ENCODE measurements around the gene FIZ1. TPM values are rescaled to one million over a fixed set of nuclear protein-coding genes. Genes with fewer than 3 reads are reported as not detected.

The FIZ1 gene
- total and polyA plus RNA-seq, 2 of the 4 experiments (the other 2 are of a cell fraction) = 1.3 to 5.9 TPM

DNA sequence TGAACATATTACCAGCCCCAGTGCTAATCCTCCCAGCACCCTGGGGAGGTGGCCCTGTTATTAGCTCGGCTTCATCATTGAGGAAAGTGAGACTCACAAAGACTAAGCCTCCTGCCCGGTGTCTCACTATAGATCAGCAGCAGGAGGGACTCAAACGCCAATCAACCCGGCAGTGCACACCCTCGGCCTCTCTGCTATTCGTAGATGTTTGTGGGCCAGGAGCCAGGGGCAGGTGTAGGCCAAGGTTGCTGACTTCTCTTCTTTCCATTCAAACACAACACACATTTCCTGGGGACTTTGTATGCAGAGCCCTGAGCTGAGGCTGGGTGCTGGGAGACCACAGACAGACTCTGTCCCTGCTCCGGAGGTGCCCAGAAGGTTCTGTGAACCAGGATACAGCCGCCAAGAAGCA is 44.6 kb downstream of the FIZ1 start:
- Histone ChIP-seq H3K56ac (ENCODE audit: extremely low read depth, insufficient read depth, low read length) (no peak overlapping the region), H2BK120ac (ENCODE audit: low read depth, low read length) (no peak overlapping the region), H2BK20ac (ENCODE audit: low read depth, low read length) (no peak overlapping the region), H3K9ac (ENCODE audit: low read depth, low read length) (no peak overlapping the region), H2BK15ac (ENCODE audit: low read depth, low read length) (no peak overlapping the region), H3K4ac (ENCODE audit: low read depth, low read length) (no peak overlapping the region), H3K23ac (ENCODE audit: low read depth, low read length) (no peak overlapping the region), H4K5ac (ENCODE audit: low read depth, low read length) (no peak overlapping the region), H2BK5ac (ENCODE audit: low read depth, low read length, poor library complexity, severe bottlenecking) (no peak overlapping the region), H3K27me3 (ENCODE audit: control insufficient read depth, insufficient read depth, low read length) (no peaks in the 10 kb centered on the region; the same call in 1 of the 2 replicates), H3K79me1 (ENCODE audit: low read depth in 1 of 2, low read length in 2 of 2) (no peaks in the 10 kb centered on the region; a peak in 1 of 4 replicates), H4K91ac (ENCODE audit: insufficient read depth, low read depth, low read length) (no peak overlapping the region), H3K14ac (replicated peaks; ENCODE audit: low read depth, low read length) (no peak overlapping the region), H3K4me2 (ENCODE audit: low read depth, low read length) (no peak overlapping the region), H2AFZ (replicated peaks; ENCODE audit: low read length, poor library complexity) (peak overlapping the region; percentile 33), H3K9me3 (ENCODE audit: control insufficient read depth, insufficient read depth, low read length) (no peaks in the 10 kb centered on the region), H3K18ac (ENCODE audit: low read depth, low read length) (no peak overlapping the region), H4K8ac (ENCODE audit: low read depth in 2 of 2, low read length in 2 of 2) (no peak overlapping the region), H2AK9ac (replicated peaks; ENCODE audit: low read depth, low read length, poor library complexity) (no peak overlapping the region), H3K4me1 (ENCODE audit: control insufficient read depth, insufficient read depth, low read length) (peaks cover 14% of the 10 kb centered on the region), H3K36me3 (ENCODE audit: control insufficient read depth, insufficient read depth, low read length) (no peaks in the 10 kb centered on the region), H2AK5ac (ENCODE audit: low read depth, low read length) (no peak overlapping the region), H3K9me1 (ENCODE audit: insufficient read depth, low read length) (peaks cover 9% of the 10 kb centered on the region), H3K27ac (ENCODE audit: insufficient read depth, low read length) (no peak overlapping the region), H3K4me3 (ENCODE audit: insufficient read depth, low read depth, low read length) (no peak overlapping the region), H4K20me1 (ENCODE audit: insufficient read depth, low read length) (no peaks in the 10 kb centered on the region)
- DNase-seq = no peak
- TF ChIP-seq RAD21 (IDR thresholded peaks at IDR 0.05; ENCODE audit: low read length) (no peak), RFX5 (IDR thresholded peaks at IDR 0.05; ENCODE audit: low read depth, low read length) (no peak), FOS (IDR thresholded peaks at IDR 0.05; ENCODE audit: low read depth, low read length) (no peak), CHD1 (IDR thresholded peaks at IDR 0.05; ENCODE audit: low read depth, low read length) (no peak), POLR2A (IDR thresholded peaks at IDR 0.05; ENCODE audit: low read depth, low read length) (no peak), MAZ (IDR thresholded peaks at IDR 0.05; ENCODE audit: borderline replicate concordance, low read depth, low read length) (no peak), NFE2L2 (IDR thresholded peaks at IDR 0.05; ENCODE audit: low read depth, low read length) (no peak), MAFK (IDR thresholded peaks at IDR 0.05; ENCODE audit: low read depth, low read length) (no peak), BHLHE40 (IDR thresholded peaks at IDR 0.05; ENCODE audit: low read depth, low read length) (no peak), CEBPB (IDR thresholded peaks at IDR 0.05; ENCODE audit: low read depth, low read length) (no peak), SMC3 (IDR thresholded peaks at IDR 0.05; ENCODE audit: low read depth, low read length) (no peak), MXI1 (IDR thresholded peaks at IDR 0.05; ENCODE audit: borderline replicate concordance, low read depth, low read length) (no peak), RCOR1 (IDR thresholded peaks at IDR 0.05; ENCODE audit: insufficient replicate concordance, low read length) (no peak)
- TF ChIP-seq, protein P1, sequence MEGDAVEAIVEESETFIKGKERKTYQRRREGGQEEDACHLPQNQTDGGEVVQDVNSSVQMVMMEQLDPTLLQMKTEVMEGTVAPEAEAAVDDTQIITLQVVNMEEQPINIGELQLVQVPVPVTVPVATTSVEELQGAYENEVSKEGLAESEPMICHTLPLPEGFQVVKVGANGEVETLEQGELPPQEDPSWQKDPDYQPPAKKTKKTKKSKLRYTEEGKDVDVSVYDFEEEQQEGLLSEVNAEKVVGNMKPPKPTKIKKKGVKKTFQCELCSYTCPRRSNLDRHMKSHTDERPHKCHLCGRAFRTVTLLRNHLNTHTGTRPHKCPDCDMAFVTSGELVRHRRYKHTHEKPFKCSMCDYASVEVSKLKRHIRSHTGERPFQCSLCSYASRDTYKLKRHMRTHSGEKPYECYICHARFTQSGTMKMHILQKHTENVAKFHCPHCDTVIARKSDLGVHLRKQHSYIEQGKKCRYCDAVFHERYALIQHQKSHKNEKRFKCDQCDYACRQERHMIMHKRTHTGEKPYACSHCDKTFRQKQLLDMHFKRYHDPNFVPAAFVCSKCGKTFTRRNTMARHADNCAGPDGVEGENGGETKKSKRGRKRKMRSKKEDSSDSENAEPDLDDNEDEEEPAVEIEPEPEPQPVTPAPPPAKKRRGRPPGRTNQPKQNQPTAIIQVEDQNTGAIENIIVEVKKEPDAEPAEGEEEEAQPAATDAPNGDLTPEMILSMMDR (conservative IDR thresholded peaks at IDR 0.05; ENCODE audit: low read depth, low read length) = no peak
- TF ChIP-seq, protein P2, sequence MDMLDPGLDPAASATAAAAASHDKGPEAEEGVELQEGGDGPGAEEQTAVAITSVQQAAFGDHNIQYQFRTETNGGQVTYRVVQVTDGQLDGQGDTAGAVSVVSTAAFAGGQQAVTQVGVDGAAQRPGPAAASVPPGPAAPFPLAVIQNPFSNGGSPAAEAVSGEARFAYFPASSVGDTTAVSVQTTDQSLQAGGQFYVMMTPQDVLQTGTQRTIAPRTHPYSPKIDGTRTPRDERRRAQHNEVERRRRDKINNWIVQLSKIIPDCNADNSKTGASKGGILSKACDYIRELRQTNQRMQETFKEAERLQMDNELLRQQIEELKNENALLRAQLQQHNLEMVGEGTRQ (IDR thresholded peaks at IDR 0.05; ENCODE audit: low read depth, low read length) = no peak
- TF ChIP-seq, protein P3, sequence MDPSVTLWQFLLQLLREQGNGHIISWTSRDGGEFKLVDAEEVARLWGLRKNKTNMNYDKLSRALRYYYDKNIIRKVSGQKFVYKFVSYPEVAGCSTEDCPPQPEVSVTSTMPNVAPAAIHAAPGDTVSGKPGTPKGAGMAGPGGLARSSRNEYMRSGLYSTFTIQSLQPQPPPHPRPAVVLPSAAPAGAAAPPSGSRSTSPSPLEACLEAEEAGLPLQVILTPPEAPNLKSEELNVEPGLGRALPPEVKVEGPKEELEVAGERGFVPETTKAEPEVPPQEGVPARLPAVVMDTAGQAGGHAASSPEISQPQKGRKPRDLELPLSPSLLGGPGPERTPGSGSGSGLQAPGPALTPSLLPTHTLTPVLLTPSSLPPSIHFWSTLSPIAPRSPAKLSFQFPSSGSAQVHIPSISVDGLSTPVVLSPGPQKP (IDR thresholded peaks at IDR 0.05; ENCODE audit: borderline replicate concordance, low read depth, low read length) = no peak
- no peak for ATAC-seq (ENCODE audit: low read depth)
- dilution Hi-C loops (cut with HindIII; ENCODE audit: low sequenced_read_pairs, unreplicated experiment) (no loop called here), intact Hi-C loops (cut with micrococcal nuclease) (no loop called here), in situ Hi-C loops (cut with MboI; ENCODE audit: low sequenced_read_pairs) (no loop called here)
- 80% methylated on average over 1 of the region's 8 CpGs; no CpG with 5 or more reads in 1 of the 2 experiments for WGBS, 2 experiments (ENCODE audit: extremely low coverage in 2 of 2, insufficient read length in 1 of 2)
- ChIA-PET CTCF (no interaction called here), POLR2A (ENCODE audit: unreplicated experiment) (no interaction called here)
- no TSS peak for BruUV-seq (replicated peaks)
